ENCODE data around the gene MFSD6L. TPM values are rescaled to one million over a fixed set of nuclear protein-coding genes. Genes with fewer than 3 reads are reported as not detected.

MFSD6L gene
- total RNA-seq, 2 experiments from 2014 or later = 0.22 TPM; not detected in 1

- Mint-ChIP-seq H3K4me1 (ENCODE audit: low read depth) (no peaks in the 10 kb centered on the region), H3K9me3 (no peaks in the 10 kb centered on the region), H3K36me3 (ENCODE audit: low read depth) (no peaks in the 10 kb centered on the region), H3K4me3 (no peak overlapping the region), H3K27me3 (peaks cover 5% of the 10 kb centered on the region), H3K27ac (no peak overlapping the region)
- H3K27ac ChIP-seq (ENCODE audit: low read depth in 1 of 2, low read length in 2 of 2) = no peak overlapping the region
- DNase-seq = no peak
- no peaks in the 10 kb centered on the region for H3K9me3 ChIP-seq (ENCODE audit: control insufficient read depth in 1 of 2, insufficient read depth in 1 of 2, low read length in 2 of 2)
- no peak for TF ChIP-seq CTCF (IDR thresholded peaks at IDR 0.05)
- CTCF ChIA-PET = no interaction called here
- no peak overlapping the region for H3K4me3 ChIP-seq (ENCODE audit: low read length)
- H3K36me3 ChIP-seq (ENCODE audit: insufficient read depth, low read length) = no peaks in the 10 kb centered on the region
- intact Hi-C loops (cut with DNase I, micrococcal nuclease) = no loop called here
- H3K27me3 ChIP-seq (ENCODE audit: control insufficient read depth in 1 of 2, insufficient read depth in 2 of 2, low read length in 2 of 2) = no peaks in the 10 kb centered on the region
- ATAC-seq (ENCODE audit: poor library complexity) = no peak
- POLR2A ChIA-PET = no interaction called here
- H3K4me1 ChIP-seq (ENCODE audit: insufficient read depth, low read length) = no peaks in the 10 kb centered on the region
Measured at GRCh38 chr17:8799570-8800212, 526 bp upstream of the MFSD6L start.

- Histone ChIP-seq H3K4me3 (ENCODE audit: low read length) (no peak overlapping the region), H3K36me3 (ENCODE audit: insufficient read depth, low read length) (no peaks in the 10 kb centered on the region), H3K27me3 (ENCODE audit: control insufficient read depth in 1 of 2, insufficient read depth in 2 of 2, low read length in 2 of 2) (no peaks in the 10 kb centered on the region), H3K27ac (ENCODE audit: low read depth in 1 of 2, low read length in 2 of 2) (no peak overlapping the region), H3K9me3 (ENCODE audit: control insufficient read depth in 1 of 2, insufficient read depth in 1 of 2, low read length in 2 of 2) (no peaks in the 10 kb centered on the region), H3K4me1 (ENCODE audit: insufficient read depth, low read length) (no peaks in the 10 kb centered on the region)
- peaks cover 5% of the 10 kb centered on the region for H3K27me3 Mint-ChIP-seq
- ATAC-seq (ENCODE audit: poor library complexity) (no peak), DNase-seq (no peak)
- no peaks in the 10 kb centered on the region for H3K36me3 Mint-ChIP-seq (ENCODE audit: low read depth)
- H3K9me3 Mint-ChIP-seq = no peaks in the 10 kb centered on the region
- no peak overlapping the region for H3K4me3 Mint-ChIP-seq
- CTCF ChIA-PET = no interaction called here
- H3K4me1 Mint-ChIP-seq (ENCODE audit: low read depth) = no peaks in the 10 kb centered on the region
- no peak for TF ChIP-seq CTCF (IDR thresholded peaks at IDR 0.05)
- H3K27ac Mint-ChIP-seq = no peak overlapping the region
- intact Hi-C loops (cut with DNase I, micrococcal nuclease) = no loop called here
- POLR2A ChIA-PET = no interaction called here
Measured at GRCh38 chr17:8798176-8798845, 854 bp downstream of the MFSD6L start.

DNA sequence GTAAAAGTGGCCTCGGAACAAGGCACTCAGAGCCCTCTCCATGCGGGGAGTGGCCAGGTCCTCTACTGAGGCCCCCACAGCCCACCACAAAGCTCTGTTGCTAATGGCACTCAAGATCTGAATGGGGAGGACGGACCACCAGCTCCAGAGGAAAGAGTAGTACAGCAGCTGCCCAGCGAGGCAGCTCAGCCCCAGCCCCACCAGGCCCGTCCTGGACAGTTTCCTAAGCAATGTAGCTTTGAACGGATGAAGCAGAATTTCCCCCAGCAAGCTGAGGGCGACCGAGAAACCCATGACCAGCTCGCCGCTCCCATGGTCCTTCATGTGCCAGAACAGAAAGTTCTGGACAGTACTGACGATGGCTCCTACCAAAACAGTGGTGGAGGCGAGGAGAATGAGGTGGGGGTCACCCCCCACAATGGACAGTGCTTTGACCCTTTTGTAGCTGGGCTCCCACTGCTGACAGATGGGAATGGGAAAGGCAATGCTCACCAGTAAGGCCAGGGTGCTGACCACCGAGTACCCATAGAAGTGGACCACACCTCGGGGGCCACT is 1.5 kb downstream of the MFSD6L start:
- no peak for TF ChIP-seq CTCF (IDR thresholded peaks at IDR 0.05)
- intact Hi-C loops (cut with DNase I, micrococcal nuclease) = no loop called here
- ATAC-seq (ENCODE audit: poor library complexity) (no peak), DNase-seq (no peak)
- Mint-ChIP-seq H3K4me3 (no peak overlapping the region), H3K27me3 (peaks cover 5% of the 10 kb centered on the region), H3K4me1 (ENCODE audit: low read depth) (no peaks in the 10 kb centered on the region), H3K27ac (no peak overlapping the region), H3K36me3 (ENCODE audit: low read depth) (no peaks in the 10 kb centered on the region), H3K9me3 (no peaks in the 10 kb centered on the region)
- H3K4me1 ChIP-seq (ENCODE audit: insufficient read depth, low read length) = no peaks in the 10 kb centered on the region
- no peaks in the 10 kb centered on the region for H3K27me3 ChIP-seq (ENCODE audit: control insufficient read depth in 1 of 2, insufficient read depth in 2 of 2, low read length in 2 of 2)
- ChIA-PET POLR2A (no interaction called here), CTCF (no interaction called here)
- no peak overlapping the region for H3K4me3 ChIP-seq (ENCODE audit: low read length)
- H3K36me3 ChIP-seq (ENCODE audit: insufficient read depth, low read length) = no peaks in the 10 kb centered on the region
- no peak overlapping the region for H3K27ac ChIP-seq (ENCODE audit: low read depth in 1 of 2, low read length in 2 of 2)
- no peaks in the 10 kb centered on the region for H3K9me3 ChIP-seq (ENCODE audit: control insufficient read depth in 1 of 2, insufficient read depth in 1 of 2, low read length in 2 of 2)
